ENCODE data around the gene P2RY8.

- TF ChIP-seq CTCF (IDR thresholded peaks at IDR 0.05) (no peak), POLR2AphosphoS5 (IDR thresholded peaks at IDR 0.05) (peak in 2 of 3 donors; percentile 60 to 76)
Observed at GRCh38 chrX:1537031-1537715, at the start of gene P2RY8.
